Embryonic facial prominence (tissue), 1 donor: ENCODE results near the gene PIGT.
A peak's percentile ranks its signal among the peaks of the same experiment; 100 is the strongest.

Experiments
- DNase-seq: peaks from one replicate; pipeline ENCODE4 v3.0.0-alpha.2; 2016; ENCODE audit errors: extremely low spot score

The PIGT gene

GRCh38 chr20:45427236-45428149, 11.6 kb downstream of the PIGT start:
- DNase-seq: no peak

- no peak for DNase-seq
These were observed 13.7 kb downstream of the PIGT start for GRCh38 chr20:45429618-45430017.

- DNase-seq: no peak
These were observed 16.4 kb downstream of the PIGT start for GRCh38 chr20:45432294-45432693.

GRCh38 chr20:45433316-45433715, 17.4 kb downstream of the PIGT start:
- no peak for DNase-seq

GRCh38 chr20:45433976-45434375, 18.0 kb downstream of the PIGT start:
- no peak for DNase-seq

GRCh38 chr20:45436732-45437485, 21.0 kb downstream of the PIGT start:
- peak; percentile 28 for DNase-seq

- DNase-seq: no peak
These were observed 24.5 kb downstream of the PIGT start for GRCh38 chr20:45440424-45440823.

- no peak for DNase-seq
These were observed 25.1 kb downstream of the PIGT start for GRCh38 chr20:45440891-45441685.

GRCh38 chr20:45441746-45442145, 25.8 kb downstream of the PIGT start:
- no peak for DNase-seq

GRCh38 chr20:45444050-45444449, 28.1 kb downstream of the PIGT start:
- DNase-seq: no peak

- DNase-seq: no peak
These were observed 30.0 kb downstream of the PIGT start for GRCh38 chr20:45445805-45446562.

- no peak for DNase-seq
These were observed 32.3 kb downstream of the PIGT start for GRCh38 chr20:45448270-45448669.

GRCh38 chr20:45449528-45449927, 33.6 kb downstream of the PIGT start:
- DNase-seq: no peak

- no peak for DNase-seq
These were observed 34.3 kb downstream of the PIGT start for GRCh38 chr20:45450097-45450818.

GRCh38 chr20:45452238-45452637, 36.3 kb downstream of the PIGT start:
- DNase-seq: no peak

GRCh38 chr20:45452772-45453691, 37.1 kb downstream of the PIGT start:
- no peak for DNase-seq

GRCh38 chr20:45456632-45457031, 40.7 kb downstream of the PIGT start:
- no peak for DNase-seq

GRCh38 chr20:45459606-45460005, 43.7 kb downstream of the PIGT start:
- no peak for DNase-seq

GRCh38 chr20:45461225-45461624, 45.3 kb downstream of the PIGT start:
- DNase-seq: no peak
